Kidney tubule cell (primary cell): ENCODE data around the gene KNOP1.
A peak's percentile ranks its signal among the peaks of the same experiment; 100 is the strongest.
"Not testable (repeated sequence)": the region's sequence is repeated elsewhere in the genome, so short reads cannot be mapped to it uniquely, and the experiment has no call there.

Experiments
- DNase-seq: peaks from one replicate; pipeline ENCODE4 v3.0.0-alpha.2; 2018; ENCODE audit warnings: low spot score

Gene KNOP1

DNA sequence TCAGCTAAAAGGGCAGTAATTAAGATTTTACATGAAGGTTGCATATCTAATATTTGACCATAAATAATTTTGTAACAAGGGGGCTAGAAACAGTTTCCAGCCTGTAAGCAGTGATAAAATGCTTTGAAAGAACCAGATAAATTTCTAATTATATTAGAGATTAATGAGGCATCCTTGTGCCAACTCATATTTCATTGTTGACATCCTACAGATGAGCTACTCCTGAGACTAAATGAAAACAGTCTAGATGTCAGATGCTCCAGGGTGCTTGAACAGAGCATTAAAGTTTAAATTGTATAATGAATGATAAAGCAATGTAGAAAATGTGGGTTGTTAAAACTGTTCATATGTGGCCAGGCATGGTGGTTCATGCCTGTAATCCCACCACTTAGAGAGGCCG lies 23.3 kb upstream of the KNOP1 start:
- DNase-seq, result no peak

DNA sequence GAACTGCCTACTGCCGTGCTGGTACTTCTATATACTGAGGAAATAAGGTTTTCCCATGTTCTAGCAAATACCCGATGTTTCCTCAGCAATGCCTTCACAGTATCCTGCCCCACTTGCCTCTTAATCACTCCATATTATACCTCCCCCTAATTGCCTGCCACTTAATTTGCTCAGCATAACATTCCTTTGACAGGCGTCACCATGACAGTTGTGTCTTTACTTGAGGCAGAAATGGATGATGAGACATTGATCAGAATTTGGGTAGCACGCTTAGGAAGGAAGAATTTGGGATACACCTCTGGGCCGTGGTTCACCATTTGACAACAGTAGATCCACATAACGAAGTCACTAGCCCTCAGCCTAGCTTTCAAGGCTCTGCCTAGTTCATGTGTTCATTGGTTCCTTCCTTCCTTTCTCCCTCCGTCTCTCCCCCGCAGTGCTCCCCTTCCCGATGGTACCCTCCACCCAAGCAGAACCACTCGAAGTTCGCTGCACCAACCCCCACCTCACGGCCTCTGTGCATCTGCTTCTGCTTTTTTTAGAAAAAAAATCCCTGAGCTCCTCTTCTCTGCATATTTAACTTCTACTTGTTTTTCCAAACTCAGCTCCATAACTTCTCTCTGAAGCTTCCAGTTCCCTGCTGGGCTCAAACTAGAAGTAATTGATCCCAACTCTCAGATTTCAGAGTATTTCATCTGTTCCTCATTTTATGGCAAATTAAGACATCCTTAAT lies 19.4 kb upstream of the KNOP1 start:
- DNase-seq, result no peak

DNA sequence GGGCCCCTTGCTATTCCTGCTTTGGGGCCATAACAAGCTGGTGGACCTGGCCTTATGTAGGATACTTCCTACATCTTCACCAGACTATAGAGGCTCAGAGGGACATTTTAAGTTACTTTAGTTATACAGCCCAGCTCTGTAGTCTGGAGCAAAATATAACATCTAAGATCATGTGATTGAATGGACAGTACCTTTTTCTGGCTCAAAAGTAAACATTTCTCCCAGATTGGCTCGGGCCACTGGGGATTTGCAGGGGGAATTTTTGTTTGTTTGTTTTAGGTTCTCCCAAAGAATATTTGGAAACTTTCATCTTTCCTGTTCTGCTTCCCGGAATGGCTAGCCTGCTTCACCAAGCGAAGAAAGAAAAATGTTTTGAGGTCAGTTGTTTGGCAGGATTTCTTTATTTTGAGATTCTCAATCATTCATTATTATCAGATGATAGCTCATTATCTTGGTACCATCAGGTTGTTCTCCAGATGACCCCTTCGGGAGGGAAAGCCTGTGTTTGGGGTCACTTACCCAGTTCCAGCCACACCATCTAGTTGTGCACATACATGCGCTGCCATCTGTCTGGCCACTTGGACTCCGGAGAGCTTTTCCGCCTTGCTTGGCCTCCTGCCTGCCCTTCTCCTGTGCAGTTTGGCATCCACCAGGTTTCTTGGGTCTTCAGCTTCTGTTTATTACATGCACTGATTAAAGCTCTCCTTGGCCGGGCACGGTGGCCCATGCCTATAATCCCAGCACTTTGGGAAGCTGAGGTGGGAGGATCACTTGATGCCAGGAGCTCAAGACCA lies 17.2 kb upstream of the KNOP1 start:
- DNase-seq, result no peak

DNA sequence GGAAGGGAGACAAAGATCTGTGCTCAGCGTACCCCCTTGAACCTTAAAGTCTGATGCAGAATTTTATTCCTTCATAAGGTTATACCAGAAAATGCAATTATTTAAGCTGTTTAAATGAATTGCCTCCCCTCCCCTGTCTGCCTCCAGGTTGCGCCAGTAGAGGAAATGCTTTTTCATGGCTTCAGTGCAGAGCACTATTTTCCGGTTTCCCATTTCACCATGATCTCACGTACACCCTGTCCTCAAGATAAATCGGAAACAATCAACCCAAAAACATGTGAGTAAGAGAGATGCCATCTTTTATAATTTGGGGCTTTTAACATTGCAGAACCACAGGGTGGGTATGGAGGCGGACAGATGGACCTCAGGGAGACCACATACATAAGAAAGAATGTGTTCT lies 15.5 kb upstream of the KNOP1 start:
- no peak for DNase-seq

DNA sequence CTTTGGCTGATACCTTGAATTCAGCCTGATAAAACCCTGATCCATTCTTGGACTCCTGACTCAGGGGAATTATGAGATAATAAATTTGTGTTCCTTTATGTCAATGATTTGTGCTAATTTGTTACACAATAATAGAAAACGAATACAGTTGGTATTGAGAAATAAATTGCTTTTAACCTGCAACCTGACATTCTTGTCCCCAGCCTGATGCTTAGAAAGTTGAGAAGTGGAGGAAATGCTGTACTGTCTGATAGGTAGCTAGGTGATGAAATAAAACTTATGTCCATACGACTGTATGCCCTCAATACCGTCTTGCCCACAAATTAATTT lies 10.6 kb upstream of the KNOP1 start:
- DNase-seq, result no peak

DNA sequence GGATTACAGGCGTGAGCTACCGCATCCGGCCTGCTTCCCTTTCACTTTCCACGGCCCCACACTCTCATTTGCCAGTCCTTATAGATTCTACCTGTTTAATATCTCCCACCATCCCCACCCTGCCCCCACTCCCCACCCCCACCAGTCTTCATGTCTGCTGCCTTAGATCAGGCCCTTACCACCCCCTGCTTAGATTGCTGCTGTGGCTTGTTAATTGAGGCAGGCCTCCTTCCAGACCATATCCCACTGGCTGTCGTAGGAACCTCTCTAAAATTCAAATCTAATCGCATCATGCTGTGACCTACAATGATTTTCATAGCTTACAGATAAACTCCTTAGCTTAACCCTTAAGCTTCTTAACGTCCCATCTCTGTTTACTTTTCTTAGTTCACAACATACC lies 5.0 kb upstream of the KNOP1 start:
- DNase-seq, result no peak

DNA sequence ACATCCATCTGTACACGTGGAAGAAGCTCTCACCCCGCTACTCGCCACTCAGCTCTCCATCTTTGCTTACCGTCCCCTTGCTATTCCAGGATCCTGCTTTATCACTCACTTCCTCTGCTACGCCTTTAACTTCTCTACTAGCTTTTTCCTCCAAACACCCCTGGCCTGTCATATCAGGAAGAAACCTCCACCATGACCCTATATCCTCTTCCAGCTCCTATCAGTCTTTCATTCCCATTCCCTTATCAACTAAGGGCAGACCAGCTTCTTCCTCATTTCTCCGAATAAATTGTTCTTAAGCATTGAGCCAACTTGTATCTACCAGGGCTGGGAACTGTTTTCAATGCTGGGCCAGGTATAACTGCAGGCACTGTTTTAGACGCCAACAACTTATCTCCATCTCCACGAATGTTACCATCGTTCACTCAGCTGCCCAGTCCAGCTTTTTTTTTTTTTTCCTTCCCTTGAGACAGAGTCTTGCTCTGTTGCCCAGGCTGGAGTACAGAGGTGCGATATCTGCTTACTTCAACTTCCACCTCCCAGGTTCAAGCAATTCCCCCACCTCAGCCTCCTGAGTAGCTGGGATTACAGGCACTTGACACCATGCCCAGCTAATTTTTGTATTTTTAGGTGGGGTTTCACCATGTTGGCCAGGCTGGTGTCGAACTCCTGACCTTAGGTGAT lies 4.4 kb upstream of the KNOP1 start:
- DNase-seq, result no peak

DNA sequence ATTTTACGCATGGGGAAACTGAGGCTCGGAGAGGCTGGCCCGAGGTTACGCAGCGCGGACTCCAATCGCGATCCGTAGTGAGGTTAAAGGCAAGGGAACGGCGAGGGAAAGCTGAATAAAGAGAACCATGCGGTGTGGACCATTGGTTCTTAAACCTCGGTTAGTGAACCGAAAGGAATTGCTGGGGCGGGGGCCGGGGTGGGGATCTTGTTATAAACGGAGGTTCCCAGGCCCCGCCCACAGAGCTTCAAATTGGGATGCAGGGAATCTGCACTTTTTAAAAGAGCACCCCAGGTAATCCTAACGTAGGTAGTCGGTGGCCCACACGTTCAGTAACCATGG lies 568 bp upstream of the KNOP1 start:
- no peak for DNase-seq

DNA sequence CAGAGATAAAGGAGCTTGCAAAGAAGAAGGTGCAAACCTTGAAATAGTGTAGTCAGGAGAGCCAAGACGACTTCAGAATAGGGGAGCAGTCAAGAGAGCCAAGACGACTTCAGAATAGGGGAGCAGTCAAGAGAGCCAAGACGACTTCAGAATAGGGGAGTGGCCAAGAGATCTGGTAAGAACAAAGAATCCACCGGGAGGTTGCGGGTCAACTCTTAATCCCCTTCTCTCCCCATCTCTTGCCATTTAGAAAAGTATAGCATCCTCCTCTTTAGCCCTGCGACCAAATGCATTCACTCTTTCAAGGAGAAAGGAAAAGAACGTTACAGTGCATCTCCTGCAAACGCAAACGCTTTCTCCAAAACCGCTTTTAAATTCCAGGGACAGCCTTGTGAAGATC lies 713 bp downstream of the KNOP1 start:
- peak; percentile 11 for DNase-seq

DNA sequence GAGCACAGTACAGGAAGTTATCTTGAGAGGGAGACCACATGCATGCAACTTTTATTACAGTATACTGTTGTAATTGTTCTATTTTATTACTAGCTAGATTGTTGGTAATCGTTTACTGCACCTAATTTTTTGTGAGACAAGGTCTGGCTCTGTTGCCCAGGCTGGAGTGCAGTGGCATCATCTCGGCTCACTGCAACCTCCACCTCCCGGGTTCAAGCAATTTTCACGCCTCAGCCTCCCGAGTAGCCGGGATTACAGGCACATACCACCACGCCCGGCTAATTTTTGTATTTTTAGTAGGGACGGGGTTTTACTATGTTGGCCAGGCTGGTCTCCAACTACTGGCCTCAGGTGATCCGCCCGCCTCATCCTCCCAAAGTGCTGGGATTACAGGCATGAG lies 1.3 kb downstream of the KNOP1 start:
- DNase-seq, result not testable (repeated sequence)

DNA sequence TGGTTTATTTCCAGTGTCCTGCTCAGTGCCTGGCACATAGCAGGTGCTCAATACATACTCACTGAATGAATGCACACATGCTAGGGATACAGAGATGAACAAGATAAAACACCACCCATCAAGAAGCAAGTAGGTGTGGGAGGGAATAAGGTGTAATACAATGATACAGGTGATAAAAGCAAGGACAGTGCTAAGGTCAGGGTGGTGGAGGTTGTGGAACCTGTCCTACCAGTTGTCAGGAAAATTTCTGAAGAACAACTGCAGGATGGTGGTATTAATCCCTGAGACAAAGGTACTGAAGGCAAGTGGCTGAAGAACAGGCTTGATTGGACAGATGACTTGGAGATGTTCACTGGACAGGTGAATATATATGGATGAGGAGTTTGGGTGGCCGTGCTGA lies 1.8 kb downstream of the KNOP1 start:
- peak; percentile 12 for DNase-seq

DNA sequence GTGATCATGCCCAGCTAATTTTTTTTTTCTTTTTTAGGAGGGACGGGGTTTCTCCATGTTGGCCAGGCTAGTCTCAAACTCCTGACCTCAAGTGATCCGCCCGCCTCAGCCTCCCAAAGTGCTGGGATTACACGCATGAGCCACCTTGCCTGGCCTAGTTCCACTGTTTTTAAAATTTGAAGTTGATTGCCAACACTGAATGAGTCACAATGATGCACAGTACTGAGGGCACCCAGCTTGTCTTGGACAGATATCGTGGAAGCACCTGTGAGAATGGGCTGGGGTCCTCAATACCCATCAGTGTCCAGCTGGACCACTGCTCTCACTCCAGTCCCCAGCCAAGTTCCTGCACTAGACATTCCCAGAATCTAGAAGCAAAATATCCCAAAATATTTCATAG lies 2.5 kb downstream of the KNOP1 start:
- DNase-seq, result peak; percentile 45

DNA sequence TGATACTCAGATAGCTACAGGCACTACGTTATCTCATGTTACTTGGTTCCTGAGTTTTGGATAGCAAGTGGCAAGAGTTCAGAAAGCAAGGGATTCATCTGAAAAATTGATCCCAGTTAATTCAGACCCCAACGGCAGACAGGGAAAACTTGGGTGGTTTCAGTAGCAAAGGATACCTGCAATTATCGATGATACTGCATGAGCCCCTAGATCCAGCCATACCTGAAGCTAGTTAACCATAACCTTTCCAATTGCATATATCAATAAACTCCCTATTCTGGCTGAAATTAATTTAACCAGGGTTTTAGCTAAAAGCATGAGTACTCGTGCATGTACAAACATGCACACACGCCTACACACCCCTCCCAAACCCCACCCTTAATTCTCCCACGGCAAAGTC lies 4.3 kb downstream of the KNOP1 start:
- no peak for DNase-seq

DNA sequence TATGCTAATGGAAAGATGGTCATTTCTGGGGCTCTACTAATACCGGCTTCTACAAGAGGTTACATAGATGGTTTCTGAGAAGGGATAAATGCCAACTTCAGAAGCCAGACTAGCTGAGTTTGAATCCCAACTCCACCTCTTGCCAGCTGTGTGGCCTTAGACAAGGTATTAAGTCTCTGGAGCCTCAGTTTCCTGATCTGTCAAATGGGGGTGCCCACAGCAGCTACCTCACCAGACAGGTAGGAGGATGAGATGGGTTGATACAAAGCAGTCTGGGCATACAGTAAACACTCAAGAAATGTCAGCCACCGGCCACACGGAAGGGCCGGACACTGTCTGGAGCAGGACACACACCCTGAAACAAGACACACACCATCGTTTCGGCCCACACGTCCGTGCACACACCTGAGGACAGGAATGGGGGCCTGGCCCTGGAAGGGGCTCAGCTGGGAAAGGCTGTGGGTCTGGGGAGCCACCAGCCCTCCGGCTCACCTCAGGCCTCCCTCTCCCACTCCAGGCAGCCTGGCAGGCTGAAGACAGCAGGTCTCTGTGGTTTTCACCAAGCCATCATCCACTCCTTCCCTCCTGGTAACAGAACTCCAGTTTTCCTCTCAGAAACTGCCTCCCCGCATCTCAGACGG lies 5.5 kb downstream of the KNOP1 start:
- DNase-seq, result no peak

DNA sequence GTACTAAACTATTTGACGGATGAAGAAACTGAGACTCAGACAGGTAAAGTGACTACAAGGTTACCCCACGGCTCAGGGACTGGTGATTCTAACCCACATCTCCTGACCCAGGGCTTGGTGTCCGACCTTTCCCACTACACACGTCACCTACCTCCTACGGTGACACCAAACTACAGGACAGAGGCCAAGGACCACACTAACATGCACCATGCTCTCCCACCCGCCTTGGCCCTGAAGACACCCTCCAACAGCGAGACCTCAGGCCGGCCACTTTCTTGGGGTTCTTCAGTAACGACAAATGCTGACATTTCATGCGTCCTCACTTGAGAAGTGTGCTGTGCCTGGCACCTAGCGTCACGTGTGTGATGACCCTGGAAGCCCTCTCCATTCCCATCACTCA lies 6.4 kb downstream of the KNOP1 start:
- DNase-seq, result no peak

DNA sequence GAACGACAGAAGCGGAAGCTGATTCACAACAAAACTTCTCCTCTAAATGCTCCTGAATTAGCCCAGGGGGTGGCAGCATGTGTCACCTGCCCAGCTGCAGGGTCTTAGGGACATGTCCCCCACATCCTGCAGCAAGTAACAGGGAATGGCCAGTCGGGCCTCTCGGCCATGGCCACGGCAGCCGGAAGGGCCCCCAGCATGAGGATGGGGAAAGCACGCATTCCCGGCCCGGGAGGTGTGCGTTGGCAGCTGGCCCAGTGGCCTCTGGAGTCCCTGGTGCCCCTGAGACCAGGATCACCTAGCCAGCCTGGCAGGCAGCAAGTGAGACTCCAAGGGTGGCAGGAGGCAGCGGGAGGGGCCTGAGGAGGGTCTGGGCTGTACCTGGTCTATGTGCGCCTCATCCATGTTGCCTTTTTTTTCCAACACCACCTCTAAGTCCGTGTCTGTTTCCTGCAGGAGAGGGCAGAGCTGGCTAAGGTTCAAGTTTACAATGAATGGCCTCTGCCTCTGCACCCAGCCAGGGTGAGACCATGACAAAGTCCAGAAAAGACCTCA lies 7.0 kb downstream of the KNOP1 start:
- no peak for DNase-seq

DNA sequence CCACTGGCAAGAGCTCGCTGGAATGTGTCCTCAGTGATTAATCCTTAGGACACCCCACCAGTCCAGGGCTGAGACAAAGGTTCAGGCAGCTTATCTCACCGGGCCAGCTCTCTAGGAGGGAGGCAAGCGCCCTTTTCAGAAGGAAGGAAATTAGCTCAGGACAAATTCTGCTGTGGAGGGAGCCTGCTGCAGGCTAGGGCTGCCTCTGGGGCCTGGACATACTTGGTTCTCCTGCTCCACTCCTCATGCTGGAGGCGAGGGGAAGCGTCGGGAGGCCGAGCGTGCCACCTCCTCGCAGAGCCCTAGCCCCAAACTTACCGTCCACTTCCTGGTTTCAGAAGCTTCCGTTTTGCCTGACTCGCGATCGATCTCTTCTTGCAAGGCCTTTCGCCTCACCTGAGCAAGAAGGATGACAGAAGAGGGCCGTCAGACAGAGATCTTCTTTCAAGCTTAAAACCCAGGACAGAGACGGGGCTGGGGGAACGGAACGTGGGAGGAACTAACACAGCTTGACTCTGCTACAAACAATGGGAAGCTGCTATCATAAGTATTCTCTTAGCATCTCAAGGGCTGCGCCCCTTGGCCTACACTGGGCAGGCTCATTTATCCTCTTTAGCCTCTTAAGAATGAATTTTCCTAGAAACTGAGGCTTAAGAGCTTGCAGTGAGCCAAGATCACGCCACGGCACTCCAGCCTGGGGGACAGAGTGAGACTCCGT lies 7.7 kb downstream of the KNOP1 start:
- no peak for DNase-seq

DNA sequence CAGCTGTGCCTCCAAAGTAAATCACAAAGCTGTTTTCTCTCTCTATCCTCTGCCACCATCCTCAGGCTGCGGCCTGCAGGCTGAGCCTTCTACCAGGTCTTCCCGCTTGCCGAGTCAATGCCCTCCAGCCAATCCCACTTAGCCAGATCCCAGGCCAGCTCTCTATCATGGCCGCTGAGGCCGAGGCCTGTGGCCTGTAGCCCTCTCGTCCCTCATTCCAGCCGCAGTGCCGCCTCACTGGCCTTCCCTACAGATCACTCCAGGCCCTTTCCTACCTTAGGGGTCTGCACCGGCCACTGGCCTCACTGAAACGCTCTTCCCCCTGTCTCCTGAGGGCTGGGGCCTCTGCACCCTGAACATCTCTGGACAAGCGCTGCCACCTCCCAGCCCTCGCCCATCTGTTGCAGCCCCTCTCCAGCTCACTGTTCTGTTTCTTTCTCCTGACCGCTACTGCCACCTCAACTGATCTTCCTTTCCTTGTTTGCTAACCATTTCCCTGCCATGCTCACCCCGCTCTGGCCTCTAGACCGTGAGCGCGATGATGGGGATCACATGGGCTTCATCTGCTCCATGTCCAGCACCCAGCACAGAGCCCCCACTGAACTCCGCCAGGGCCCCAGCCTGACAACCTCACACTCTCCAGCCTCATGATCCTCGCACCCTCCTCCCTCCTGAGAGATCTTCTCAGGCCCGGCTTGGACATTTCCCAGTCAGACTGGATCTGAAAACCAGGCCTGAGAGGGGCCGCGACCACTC lies 8.5 kb downstream of the KNOP1 start:
- DNase-seq, result no peak

DNA sequence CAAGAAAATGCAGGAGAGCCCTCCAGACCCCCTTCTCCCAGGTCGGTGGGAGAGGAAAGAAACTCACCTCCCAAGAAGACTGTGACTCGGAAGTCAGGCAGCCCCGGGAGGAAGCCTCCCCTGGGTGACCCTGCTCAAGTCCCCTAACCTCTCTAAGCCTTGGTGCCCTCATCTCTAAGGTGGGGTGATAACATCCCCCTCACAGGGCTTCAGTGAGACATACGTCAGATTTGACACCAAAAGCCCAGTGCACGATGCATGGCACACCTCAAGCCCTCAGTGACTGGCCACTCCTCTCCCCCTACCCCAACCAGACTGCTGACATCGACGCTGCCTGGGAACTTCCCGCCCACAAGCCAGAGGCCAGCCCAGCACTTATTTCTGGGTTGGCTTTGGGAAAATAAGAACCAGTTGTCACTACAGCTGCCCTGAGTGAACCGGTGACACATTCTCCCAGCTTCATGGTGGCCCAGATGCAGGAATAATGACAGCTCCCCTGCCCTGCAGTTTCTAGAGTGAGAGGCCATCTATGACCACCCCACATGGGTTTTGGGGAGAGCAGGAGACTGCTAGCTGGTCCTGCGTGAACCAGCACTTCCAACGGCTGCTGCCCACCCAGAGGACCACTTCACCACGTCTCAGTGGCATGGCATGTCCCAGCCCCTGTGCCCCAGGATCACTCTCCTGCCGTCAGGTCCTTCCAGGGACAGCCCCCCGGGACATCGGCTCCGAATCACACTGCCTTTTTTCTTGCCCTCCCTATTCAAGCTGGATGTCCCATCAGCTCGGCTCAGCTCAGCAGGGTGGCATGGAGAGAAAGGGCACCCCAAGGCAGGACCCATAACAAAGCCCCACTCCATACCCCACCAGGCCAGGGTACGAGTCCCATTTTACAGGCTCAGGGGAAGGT lies 9.5 kb downstream of the KNOP1 start:
- no peak for DNase-seq
